NCI-H2081 (cell line): ENCODE results near the gene TMEM220.

Experiments
- DNase-seq, 2 experiments: peaks; one replicate each; lab custom pipeline; 2025; lab: John Stamatoyannopoulos, UW

Gene TMEM220

DNA sequence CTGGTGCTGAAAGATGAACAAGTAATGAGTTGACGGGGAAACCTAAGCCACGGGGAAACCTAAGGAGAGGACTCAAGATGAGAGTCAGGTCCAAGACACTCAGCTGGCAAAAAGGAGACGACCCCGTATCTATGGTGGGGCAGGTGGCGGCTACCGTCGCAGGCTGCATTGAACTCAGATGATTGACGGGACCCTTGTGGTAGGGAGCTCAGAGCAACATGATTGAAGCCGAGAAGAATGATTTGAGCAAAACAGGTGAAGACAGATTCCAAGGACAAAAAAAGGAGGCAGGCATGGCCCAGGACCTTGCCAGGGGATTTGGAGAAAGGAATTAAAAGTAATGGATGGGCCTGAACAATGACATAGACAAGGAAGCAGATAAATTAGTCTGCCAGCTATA is 65.3 kb downstream of the TMEM220 start:
- DNase-seq: no peak
